ENCODE measurements around the gene DBH.

DBH gene

DNA sequence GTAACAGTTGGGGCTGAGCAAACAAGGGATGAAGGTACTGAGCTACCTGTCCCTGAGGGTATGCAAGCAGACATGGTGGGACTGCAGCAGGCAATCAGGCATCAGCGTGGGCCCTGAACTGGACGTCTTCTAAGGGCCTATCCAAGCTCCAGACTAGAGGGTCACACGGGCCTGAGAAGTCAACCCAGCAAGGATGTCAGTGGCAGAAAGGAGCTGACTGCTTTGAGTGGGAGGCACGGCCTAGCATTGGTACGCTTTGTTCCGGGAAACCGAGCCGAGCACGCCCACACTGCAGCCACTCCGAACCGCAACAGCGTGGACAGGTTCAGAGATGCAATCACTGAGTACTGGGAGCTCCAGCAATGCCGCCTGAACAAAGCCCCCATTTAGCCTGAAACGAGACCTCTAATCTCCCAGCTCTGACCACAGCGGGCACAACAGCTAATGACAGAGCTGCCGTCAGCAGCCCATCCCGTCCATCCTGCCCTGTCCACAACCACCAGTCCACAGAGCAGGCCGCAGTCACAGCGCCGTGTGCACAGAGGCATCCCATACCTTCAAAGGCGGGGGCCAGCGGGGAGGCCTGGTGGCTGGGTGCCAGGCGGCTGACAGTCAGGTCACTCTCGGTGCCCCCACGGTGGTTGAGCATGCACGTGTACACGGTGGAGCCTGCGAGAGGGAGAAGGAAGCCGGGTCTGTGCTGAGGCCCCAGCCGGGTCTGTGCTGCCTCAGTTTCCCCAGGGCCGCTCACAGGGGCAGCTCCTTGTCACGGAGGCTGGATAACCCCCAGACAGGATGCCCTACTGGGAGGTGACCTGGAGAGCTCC lies 57.8 kb downstream of the DBH start:
- Histone ChIP-seq H3K27me3 (no peaks in the 10 kb centered on the region), H3K4me1 (peaks cover 7 to 40% (median 35%) of the 10 kb centered on the region in 10 experiments; a peak in 18 of 20 replicates), H3K27ac (no peak overlapping the region), H3K4me2 (no peak overlapping the region), H3K4me3 (no peak overlapping the region), H3K9me3 (replicated peaks in 1 of 11) (no peaks in the 10 kb centered on the region), H3K36me3 (peaks cover 0 to 17% (median 11%) of the 10 kb centered on the region in 11 experiments; a peak in 7 of 22 replicates), H4K20me1 (peaks cover 0 to 5% (median 0%) of the 10 kb centered on the region in 11 experiments; a peak in 1 of 22 replicates), H3K9ac (no peak overlapping the region)
- no peak for TF ChIP-seq Cebpa-rat (IDR thresholded peaks at IDR 0.05)

- no peak for TF ChIP-seq Cebpa-rat (IDR thresholded peaks at IDR 0.05)
- H3K36me3 ChIP-seq, result peaks cover 0 to 17% (median 11%) of the 10 kb centered on the region in 11 experiments; a peak in 7 of 22 replicates
- H4K20me1 ChIP-seq, result peaks cover 0 to 5% (median 0%) of the 10 kb centered on the region in 11 experiments; a peak in 1 of 22 replicates
- H3K4me2 ChIP-seq, result peak overlapping the region in 8 of 11 experiments; percentile 23 to 60 (median 49); a peak in 11 of 22 replicates
- H3K4me1 ChIP-seq, result peaks cover 7 to 41% (median 38%) of the 10 kb centered on the region in 10 experiments; a peak in 18 of 20 replicates
- no peaks in the 10 kb centered on the region for H3K9me3 ChIP-seq (replicated peaks in 1 of 11)
- no peaks in the 10 kb centered on the region for H3K27me3 ChIP-seq
- no peak overlapping the region for H3K9ac ChIP-seq
- no peak overlapping the region for H3K27ac ChIP-seq
- no peak overlapping the region for H3K4me3 ChIP-seq
These were observed 58.5 kb downstream of the DBH start for GRCh38 chr9:133694686-133695085.

GRCh38 chr9:133696071-133696472 lies 59.9 kb downstream of the DBH start:
- H3K4me2 ChIP-seq, result peak overlapping the region in 8 of 11 experiments; percentile 4 to 60 (median 42); a peak in 12 of 22 replicates

DNA sequence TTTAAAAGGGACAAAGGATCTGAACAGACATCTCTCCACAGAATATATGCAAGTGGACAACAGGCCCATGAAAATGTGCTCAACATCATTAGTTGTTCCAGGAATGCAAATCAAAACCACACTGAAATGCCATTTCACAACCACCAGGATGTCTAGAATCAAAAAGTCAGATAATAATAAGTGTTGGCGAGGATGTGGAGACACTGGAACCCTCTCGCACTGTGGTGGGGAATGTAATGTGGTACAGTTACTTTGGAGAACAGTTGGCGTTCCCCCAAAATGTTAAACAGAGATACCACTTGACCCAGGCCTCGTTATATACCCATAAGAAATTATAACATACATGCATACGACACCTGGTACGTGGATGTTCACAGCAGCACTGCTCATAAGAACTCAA lies 63.4 kb downstream of the DBH start:
- Histone ChIP-seq H3K9ac (no peak overlapping the region), H3K9me3 (replicated peaks in 1 of 11) (no peaks in the 10 kb centered on the region), H3K36me3 (peaks cover 0 to 4% (median 0%) of the 10 kb centered on the region in 11 experiments; a peak in 3 of 22 replicates), H4K20me1 (no peaks in the 10 kb centered on the region; a peak in 1 of 22 replicates), H3K4me3 (no peak overlapping the region), H3K4me1 (peaks cover 42 to 72% (median 69%) of the 10 kb centered on the region in 10 experiments), H3K27me3 (peaks cover 0 to 28% (median 0%) of the 10 kb centered on the region in 11 experiments; a peak in 7 of 22 replicates), H3K4me2 (peak overlapping the region in 6 of 11 experiments; percentile 97 to 100 (median 98); a peak in 7 of 22 replicates), H3K27ac (no peak overlapping the region)
- no peak for TF ChIP-seq Cebpa-rat (IDR thresholded peaks at IDR 0.05)

More at GRCh38 chr9:133696071-133696472, 59.9 kb downstream of the DBH start:
- H3K36me3 ChIP-seq, result peaks cover 0 to 17% (median 6%) of the 10 kb centered on the region in 11 experiments; a peak in 7 of 22 replicates
- peaks cover 0 to 5% (median 0%) of the 10 kb centered on the region in 11 experiments; a peak in 1 of 22 replicates for H4K20me1 ChIP-seq
- no peak overlapping the region for H3K27ac ChIP-seq
- 0 out of 22 replicates have a peak overlapping the region, but pooled peaks of 1 of the 11 experiments have one; percentile 15 for H3K9ac ChIP-seq
- H3K4me1 ChIP-seq, result peaks cover 14 to 53% (median 49%) of the 10 kb centered on the region in 10 experiments
- no peak for TF ChIP-seq Cebpa-rat (IDR thresholded peaks at IDR 0.05)
- no peaks in the 10 kb centered on the region for H3K27me3 ChIP-seq
- no peak overlapping the region for H3K4me3 ChIP-seq
- H3K9me3 ChIP-seq (replicated peaks in 1 of 11), result no peaks in the 10 kb centered on the region

DNA sequence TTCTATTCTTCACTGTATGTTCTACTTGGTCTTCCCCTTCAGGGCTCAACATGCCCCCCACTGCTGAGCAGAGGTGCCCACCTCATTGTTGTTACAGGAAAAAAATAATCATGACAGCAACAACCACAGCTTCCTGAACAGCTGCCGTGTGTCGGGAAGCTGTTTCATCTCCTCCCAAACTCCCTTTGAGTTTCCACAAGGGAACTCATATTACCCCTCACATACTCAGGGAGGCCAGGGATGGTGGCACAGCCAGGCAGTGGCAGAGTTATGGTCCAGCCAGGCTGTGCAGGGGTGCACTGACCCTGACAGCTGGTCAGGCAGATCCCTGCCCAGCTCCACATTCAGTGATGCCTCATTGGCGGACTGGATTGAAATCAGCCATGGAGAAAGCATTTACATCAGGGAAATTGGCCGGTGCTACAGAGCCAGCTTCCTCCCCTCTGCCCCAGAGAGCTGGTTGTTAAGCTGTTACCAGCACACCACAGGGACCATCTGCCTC lies 64.7 kb downstream of the DBH start:
- peaks cover 0 to 33% (median 0%) of the 10 kb centered on the region in 11 experiments; a peak in 7 of 22 replicates for H3K27me3 ChIP-seq
- H3K4me1 ChIP-seq, result peaks cover 48 to 72% (median 71%) of the 10 kb centered on the region in 10 experiments
- peak overlapping the region in 9 of 11 experiments; percentile 77 to 90 (median 86); a peak in 17 of 22 replicates for H3K9ac ChIP-seq
- H3K4me2 ChIP-seq, result peak overlapping the region; percentile 81 to 100 (median 98)
- H3K4me3 ChIP-seq, result peak overlapping the region in 8 of 10 experiments; percentile 33 to 64 (median 54); a peak in 13 of 20 replicates
- no peak for TF ChIP-seq Cebpa-rat (IDR thresholded peaks at IDR 0.05)
- H4K20me1 ChIP-seq, result no peaks in the 10 kb centered on the region; a peak in 1 of 22 replicates
- H3K9me3 ChIP-seq (replicated peaks in 1 of 11), result no peaks in the 10 kb centered on the region
- peak overlapping the region in 9 of 11 experiments; percentile 86 to 98 (median 92); a peak in 18 of 22 replicates for H3K27ac ChIP-seq
- H3K36me3 ChIP-seq, result no peaks in the 10 kb centered on the region

- Histone ChIP-seq H3K4me2 (peak overlapping the region; percentile 81 to 100 (median 98)), H3K9ac (peak overlapping the region in 10 of 11 experiments; percentile 75 to 90 (median 84); a peak in 19 of 22 replicates), H3K9me3 (replicated peaks in 1 of 11) (no peaks in the 10 kb centered on the region), H3K27ac (peak overlapping the region in 10 of 11 experiments; percentile 70 to 98 (median 92); a peak in 20 of 22 replicates), H4K20me1 (no peaks in the 10 kb centered on the region), H3K4me3 (peak overlapping the region in 8 of 10 experiments; percentile 49 to 64 (median 54); a peak in 16 of 20 replicates), H3K4me1 (peaks cover 53 to 72% (median 71%) of the 10 kb centered on the region in 10 experiments), H3K36me3 (no peaks in the 10 kb centered on the region), H3K27me3 (peaks cover 0 to 33% (median 0%) of the 10 kb centered on the region in 11 experiments; a peak in 7 of 22 replicates)
- no peak for TF ChIP-seq Cebpa-rat (IDR thresholded peaks at IDR 0.05)
These were observed 65.3 kb downstream of the DBH start for GRCh38 chr9:133701321-133701980.

- Histone ChIP-seq H3K9me3 (replicated peaks in 1 of 11) (no peaks in the 10 kb centered on the region), H4K20me1 (no peaks in the 10 kb centered on the region), H3K4me1 (peaks cover 60 to 78% (median 76%) of the 10 kb centered on the region in 10 experiments), H3K27ac (peak overlapping the region; percentile 57 to 98 (median 91); a peak in 21 of 22 replicates), H3K27me3 (peaks cover 0 to 33% (median 0%) of the 10 kb centered on the region in 11 experiments; a peak in 7 of 22 replicates), H3K36me3 (no peaks in the 10 kb centered on the region), H3K4me3 (peak overlapping the region; percentile 35 to 64 (median 54)), H3K9ac (peak overlapping the region; percentile 70 to 90 (median 82); a peak in 21 of 22 replicates), H3K4me2 (peak overlapping the region; percentile 81 to 100 (median 98))
- TF ChIP-seq Cebpa-rat (IDR thresholded peaks at IDR 0.05), result no peak
These were observed 66.0 kb downstream of the DBH start for GRCh38 chr9:133701981-133702797.
